Fibroblast of skin of back (primary cell): ENCODE data around the gene ZNF143.
"Not testable (repeated sequence)": the region's sequence is repeated elsewhere in the genome, so short reads cannot be mapped to it uniquely, and the experiment has no call there.

Source experiments
- DNase-seq: peaks from one replicate; pipeline ENCODE4 v3.0.0-alpha.2; 2013

Gene ZNF143

DNA sequence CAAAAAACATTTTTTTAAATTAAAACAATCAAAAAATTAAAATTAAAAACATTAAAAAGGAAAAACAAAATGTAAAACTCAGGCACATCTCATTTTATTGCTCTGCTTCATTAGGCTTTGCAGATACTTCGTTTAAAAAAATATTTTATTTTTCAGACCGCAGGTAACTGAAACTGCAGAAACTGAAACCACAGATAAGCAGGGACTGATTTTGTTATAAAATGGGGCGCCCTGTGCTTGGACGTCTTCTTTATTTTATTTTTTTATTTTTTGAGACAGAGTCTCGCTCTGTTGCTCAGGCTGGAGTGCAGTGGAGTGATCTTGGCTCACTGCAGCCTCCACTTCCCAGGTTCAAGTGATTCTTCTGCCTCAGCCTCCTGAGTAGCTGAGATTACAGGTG lies 88.4 kb downstream of the ZNF143 start:
- not testable (repeated sequence) for DNase-seq

DNA sequence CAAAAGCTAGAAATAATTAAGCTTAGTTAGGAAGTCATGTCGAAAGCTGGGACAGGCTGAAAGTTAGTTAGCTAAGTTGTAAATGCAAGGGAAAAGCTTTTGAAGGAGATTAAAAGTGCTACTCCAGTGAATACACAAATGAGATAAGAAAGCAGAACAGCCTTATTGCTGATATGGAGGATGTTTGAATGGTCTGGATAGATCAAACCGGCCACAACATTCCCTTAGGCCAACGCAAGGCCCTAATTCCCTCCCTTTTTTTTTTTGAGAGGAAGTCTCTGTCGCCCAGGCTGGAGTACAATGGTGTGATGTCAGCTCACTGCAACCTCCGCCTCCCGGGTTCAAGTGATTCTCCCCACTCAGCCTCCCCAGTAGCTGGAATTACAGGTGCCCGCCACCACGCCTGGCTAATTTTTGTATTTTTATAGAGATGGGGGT lies 89.4 kb downstream of the ZNF143 start:
- DNase-seq, result no peak

DNA sequence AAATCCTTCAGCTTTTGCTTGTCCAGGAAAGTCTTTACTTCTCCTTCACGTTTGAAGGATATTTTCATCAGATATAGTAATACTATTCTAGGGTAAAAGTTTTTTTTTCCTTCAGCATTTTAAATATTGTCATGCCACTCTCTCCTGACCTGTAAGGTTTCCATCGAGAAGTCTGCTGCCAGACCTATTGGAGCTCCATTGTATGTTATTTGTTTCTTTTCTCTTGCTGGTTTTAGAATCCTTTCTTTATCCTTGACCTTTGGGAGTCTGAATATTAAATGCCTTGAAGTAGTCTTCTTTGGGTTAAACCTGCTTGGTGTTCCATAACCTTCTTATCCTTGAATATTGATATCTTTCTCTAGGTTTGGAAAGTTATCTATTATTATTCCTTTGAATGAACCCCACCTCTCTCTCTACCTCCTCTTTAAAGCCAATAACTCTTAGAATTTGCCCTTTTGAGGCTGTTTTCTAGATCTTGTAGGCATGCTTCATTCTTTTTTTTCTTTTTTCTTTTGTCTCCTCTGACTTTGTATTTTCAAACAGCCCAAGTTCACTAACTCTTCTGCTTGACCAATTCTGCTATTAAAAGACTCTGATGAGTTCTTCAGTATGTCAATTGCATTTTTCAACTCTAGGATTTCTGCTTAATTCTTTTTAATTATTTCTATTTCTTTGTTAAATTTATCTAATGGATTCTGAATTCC lies 100.6 kb downstream of the ZNF143 start:
- DNase-seq, result no peak

DNA sequence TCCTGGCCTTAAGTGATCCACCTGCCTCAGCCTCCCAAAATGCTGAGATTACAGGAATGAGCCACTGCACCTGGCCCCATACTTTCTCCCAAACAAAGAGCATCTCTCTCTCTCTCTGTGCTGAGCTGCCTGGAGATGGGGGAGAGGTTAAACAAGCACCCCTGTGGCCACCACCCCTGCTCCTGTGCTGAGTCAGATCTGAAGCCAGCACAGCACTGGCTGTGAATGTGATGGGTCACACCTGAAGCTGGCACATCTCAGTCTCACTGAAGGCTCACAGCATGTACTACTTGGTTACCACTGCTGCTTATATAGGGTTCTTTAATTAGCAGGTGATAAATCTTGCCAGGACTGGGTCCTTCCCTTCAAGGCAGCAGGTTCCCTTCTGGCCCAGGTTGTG lies 101.9 kb downstream of the ZNF143 start:
- DNase-seq, result no peak

DNA sequence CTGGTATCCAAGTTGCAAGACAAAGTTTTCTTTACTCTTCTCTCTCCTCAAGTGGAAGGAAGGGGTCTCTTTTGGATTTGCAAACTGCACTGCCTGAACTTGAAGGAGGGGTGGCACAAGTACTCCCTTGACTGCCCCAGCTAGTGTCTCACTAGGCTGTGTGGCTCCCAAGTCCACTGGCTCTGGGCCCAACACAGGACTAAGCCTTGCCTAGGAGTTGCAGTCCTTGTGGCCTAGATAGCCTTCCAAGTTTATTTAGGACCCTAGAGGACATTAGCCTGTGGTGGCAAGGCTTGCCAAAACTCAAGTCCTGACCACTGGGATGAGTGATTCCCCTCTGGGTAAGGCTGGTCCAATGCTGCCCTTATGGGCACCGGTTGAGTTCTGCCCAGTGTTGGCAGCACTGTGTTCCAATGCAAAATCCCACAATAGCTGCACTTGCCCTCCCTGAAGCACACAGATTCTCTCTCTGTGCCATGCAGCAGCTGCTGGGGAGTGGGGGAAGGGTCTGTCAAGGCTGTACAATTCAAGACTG lies 102.5 kb downstream of the ZNF143 start:
- DNase-seq, result no peak

DNA sequence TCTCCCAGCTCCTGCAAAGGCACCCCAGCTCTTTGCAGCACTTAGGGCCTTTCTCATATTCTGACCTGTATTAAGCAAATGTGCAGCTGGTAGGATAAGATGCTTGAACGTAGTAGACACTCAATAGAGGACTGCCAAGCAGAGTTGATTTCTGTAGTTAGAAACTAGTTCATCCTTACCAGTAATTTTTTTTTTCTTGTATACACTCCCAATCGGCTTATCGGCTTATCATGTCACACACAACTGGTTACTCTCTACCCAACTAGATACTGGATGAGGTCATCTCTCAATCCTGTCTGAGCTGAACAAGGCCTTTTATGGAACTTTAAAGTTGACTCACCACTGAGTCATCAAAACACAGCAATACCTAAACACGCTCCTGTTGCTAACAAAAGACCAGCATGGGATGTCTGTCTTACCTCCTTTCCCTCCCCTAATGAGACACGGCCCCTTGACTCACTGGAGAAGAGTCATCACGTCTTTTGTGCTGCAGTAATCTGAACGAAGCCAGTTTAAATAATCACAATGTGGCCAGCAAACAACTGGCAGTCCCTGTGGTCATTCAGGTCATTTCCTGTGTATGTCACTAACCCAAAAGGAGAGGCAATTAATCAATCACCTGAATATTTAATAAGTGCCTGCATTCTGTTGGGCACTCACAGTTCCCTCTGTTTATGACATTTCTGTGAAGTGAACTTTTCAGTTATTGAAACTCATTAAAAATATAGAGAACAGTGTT lies 105.2 kb downstream of the ZNF143 start:
- peak; percentile 100 for DNase-seq

DNA sequence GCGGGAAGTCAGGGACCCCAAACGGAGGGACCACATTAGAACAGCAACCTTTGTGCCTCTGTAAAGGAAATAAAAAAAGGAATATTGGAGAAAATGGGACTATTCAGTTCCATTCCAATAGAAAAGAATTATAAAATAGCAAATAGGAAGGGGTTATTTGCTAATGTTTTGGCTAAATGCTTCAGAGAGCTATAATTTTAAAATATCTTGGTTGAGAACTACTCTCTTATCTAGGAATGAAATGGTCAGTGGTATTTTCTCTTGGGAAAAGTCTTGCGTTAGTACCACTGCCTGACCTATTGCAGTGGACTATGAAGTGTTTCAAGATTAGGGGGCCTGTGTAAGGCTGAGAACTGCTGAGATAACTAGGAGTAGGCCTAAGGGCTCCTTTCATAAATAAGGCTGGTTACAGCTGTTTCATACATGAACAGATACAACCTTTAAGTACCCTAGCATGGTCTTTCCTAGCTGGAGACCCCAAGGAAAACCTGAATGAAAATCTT lies 105.8 kb downstream of the ZNF143 start:
- peak; percentile 37 for DNase-seq

DNA sequence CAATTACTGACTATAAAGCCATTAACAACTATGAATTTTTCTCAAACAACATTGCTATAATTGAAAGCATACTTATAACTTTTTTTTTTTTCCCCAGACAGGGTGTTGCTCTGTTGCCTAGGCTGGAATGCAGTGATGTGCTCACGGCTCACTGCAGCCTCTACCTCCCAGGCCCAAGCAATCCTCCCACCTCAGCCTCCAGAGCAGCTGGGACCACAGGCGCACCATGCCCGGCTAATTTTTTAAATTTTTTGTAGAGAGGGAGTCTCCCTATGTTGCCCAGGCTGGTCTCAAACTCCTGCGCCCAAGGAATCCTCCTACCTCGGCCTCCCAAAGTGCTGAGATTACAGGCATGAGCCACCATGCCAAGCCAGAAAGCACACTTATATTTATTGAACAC lies 106.6 kb downstream of the ZNF143 start:
- no peak for DNase-seq

DNA sequence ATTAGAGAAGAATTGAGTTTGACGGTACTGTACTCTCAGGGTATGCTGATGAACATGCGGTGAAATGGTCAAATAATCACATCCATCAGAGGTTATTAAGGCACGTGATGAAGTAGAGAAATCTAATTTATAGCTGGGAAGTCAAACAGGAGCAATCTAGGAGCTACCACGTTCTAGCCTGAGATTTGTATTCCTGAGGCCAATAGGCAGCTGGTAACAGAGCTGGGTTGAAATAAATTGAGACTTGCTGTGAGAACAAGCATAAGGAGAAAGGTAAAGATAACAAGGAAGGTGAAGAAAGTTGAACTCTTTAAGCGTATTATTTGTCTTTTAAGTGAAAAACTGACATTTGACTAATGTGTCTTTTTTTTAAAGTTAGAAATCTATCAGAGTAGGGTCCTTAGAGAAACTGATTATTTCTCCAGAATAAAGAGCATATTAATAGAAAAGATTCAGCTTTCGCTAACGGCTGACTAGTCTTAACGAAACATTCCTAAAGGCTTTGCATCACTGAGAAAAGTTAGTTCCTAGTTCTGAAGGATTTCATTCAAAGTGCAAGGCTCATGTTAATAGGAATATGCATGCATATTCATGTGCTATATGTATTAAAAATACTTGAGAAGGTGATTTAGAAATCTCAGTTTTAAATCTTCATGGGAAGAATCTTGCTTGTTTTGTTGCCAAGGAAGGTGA lies 107.5 kb downstream of the ZNF143 start:
- no peak for DNase-seq

DNA sequence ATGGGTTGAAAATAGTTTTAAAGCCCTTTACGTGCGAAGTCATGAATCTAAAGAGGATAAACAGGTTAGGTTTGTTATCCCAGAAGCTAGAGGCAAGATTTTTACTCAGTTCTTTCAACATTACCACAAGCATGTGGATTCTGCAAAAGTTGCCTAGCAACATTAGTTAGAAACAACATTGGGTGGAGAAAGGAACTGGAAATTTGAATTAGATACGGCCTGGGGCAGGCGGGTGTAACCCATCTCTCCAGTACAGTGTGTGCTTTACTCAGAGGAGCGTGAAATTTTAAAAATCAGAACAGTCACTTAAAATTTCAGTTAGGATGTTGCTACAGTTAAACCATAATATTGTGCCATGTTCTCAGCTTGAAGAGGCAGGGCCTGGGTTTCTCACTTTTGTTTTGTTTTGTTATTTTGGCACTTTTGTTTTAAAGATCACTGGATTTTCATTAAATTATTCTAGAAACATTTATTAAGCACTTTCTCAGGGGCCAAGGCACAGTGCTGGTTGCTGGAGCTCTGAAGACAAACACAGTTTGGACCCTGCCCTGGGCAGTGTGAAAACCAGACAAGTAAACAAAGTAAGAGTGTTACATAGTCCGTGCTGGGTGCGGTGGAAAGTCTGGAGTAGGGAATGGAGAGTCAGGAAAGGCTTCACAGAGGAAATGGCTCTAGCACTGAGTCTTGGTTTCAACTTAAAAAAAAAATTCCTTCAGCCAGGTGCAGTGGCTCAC lies 108.2 kb downstream of the ZNF143 start:
- DNase-seq, result peak; percentile 94

DNA sequence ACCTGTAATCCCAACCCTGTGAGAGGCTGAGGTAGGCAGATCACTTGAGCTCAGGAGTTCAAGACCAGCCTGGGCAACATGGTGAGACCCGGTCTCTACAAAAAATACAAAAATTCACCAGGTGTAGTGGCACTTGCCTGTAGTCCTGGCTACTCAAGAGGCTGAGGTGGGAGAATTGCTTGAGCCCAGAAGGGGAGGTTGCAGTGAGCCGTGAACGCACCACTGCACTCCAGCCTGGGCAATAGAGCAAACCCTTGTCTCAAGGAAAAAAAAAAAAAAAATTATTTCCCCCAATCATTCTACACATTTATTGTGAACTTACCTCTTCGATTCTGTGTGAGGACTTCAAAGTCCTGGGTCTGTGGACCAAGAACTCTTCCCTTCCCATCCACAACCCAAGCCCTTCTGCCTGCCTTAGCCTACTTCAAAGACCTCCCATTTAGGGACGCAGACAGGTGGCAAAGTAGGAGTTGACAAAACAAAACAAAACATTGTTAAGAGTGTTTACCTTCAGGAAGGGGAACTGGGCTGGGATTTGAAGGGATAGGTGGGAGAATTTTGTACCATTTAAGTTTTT lies 108.9 kb downstream of the ZNF143 start:
- no peak for DNase-seq

DNA sequence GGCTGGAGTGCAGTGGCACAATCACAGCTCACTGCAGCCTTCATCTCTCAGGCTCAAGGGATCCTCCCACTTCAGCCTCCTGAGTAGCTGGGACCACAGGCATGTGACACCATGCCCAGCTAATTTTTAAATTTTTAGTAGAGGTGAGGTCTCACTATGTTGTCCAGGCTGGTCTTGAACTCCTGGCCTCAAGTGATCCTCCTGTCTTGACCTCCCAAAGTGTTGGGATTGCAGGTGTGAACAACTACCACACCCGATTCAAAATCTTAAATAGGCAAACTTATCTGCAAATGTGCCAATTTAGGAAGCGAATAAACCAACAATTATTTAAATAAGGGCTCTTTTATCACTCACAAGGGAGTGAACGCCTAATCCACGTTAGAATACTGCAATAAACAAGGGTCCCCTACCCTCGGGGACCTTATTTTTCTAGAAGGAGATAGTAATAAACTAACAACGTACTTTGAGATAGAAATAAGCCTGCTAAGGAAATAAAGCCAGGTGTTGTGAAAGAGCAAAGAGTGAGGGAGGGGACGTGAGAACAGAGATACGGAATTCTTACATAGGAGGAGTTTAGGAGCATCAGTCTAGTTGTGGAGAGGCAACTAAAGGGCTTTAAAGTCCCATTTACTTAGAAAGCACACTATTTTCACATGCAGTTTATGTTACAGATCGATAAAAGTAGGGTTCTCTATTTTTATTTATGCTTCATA lies 109.7 kb downstream of the ZNF143 start:
- DNase-seq, result no peak

DNA sequence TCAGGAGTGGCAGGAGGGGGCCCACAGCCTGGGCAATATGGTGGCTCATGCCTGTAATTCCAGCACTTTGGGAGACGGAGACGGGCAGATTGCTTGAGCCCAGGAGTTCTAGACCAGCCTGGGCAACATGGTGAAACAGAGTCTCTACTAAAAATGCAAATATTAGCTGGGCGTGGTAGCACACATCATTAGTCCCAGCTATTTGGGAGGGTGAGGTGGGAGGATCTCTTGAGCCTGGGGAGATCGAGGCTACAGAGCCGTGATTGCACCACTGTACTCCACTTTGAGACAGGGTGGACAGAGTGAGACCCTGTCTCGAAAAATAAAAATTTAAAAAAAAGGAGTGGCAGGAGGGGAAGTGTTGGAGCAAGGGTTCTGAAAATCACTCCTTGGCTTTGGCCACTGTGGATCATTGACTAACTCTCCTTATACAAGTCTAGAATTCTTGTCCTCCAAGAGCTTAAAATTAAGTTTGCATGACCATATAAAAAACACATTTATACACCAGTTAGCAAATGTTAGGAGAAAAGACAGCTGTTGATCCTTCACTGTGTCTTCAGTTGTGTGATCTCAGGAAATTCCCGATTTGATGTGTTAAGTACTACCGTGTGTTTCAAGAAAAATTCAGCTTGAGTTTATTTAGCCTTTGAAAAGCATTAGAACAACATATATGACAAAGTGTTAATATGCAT lies 110.4 kb downstream of the ZNF143 start:
- no peak for DNase-seq

DNA sequence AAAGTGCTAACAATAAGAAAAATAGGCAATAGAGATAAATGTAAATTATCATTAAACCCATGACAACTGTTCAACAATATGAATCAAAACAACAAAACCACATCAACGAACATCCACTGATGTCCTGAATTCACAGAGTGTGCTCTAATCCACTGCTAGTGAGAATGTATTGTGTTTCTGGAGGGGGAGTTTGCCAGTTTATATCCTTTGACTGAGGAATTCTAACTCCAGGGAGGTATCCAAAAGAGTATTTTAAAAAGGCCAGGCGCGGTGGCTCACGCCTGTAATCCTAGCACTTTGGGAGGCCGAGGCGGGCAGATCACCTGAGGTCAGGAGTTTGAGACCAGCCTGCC lies 110.9 kb downstream of the ZNF143 start:
- DNase-seq, result no peak

DNA sequence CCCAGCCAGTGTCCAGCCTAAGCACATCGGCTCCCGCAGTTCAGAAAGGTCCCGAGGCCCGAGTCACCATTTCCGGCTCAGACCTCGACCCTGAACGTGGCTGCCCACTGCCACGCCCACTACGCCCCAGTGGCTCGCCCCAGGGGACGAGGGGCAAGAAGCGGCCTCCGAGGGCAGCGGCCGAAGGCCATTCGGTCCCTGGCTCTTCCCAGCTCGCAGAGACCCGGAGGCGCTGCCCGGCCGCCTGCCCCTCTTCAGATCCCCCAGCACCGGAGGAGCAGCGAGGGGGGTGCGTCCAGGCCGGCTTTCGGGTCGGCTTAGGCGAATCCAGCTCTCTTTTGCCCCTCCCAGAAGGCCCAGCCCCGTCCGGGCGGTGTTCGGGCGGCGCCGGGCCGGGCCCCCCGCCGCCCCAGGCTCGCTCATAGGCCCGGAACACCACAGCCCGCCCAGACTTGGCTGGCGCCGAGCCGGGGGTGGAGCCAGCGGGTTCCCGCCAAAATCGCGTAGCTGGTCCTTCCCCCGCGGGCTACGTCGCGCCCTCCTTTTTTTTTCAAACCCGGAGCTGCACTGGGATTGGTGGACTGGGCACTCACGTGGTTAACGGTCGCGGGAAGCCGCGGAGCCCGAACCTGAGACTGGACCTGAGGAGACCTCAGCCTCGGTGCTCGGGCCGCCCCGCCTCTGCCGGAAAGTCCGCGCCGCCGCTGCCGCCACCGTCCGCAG lies 112.4 kb downstream of the ZNF143 start, which contains the start of gene WEE1:
Gene WEE1, plus strand, starts transcription at position 619 of the 723 bp plus-strand sequence. CDS start 264 bp downstream, outside the sequence.
- peak; percentile 99 for DNase-seq

DNA sequence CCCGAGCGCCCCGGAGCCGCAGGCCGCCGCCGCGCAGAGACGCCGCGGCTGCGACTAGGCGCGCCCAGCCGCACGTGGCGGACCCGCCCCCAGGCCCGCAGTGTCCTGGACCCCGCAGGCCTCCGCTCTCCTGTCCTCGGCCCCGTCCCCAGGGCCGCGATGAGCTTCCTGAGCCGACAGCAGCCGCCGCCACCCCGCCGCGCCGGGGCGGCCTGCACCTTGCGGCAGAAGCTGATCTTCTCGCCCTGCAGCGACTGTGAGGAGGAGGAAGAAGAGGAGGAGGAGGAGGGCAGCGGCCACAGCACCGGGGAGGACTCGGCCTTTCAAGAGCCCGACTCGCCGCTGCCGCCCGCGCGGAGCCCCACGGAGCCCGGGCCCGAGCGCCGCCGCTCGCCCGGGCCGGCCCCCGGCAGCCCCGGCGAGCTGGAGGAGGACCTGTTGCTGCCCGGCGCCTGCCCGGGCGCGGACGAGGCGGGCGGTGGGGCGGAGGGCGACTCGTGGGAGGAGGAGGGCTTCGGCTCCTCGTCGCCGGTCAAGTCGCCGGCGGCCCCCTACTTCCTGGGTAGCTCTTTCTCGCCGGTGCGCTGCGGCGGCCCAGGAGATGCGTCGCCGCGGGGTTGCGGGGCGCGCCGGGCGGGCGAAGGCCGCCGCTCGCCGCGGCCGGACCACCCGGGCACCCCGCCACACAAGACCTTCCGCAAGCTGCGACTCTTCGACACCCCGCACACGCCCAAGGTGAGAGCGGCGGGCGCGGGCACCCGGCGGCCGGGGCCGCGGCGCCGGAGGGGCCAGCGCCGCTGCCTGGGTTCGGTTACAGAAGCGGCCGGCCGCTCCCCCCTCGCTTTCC lies 113.2 kb downstream of the ZNF143 start:
- DNase-seq, result no peak

DNA sequence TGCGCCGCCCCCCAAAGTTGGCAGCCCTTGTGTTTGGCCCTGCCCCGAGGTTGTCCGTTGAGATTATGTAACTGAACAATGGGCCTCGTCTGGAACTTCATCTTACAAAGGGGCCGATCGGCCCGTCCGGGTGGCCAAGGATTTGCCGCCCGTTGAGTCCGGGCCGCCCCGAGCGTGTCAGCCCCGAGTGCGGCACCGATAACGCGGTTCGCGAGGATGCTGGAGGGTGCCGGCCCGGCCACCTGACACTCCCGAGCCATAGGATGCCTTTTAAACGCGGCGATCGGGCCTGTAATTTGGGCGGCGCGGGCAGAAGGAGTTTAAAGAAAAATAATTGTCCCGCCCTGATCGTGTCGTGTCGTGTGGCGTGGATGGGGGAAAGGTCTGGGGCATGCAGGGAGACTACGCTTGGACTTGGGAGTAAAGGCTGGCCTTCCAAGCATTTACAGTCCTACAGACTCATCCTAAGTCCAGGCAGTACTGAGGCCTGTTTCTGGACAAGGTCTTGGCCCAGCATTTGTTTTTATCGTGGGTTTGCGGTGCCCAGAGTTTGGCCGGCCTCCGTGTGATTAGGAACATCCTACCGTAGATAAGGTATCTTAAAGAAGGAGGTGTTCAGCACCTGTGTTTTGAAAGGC lies 113.9 kb downstream of the ZNF143 start:
- DNase-seq, result peak; percentile 30
